ENCODE measurements around the gene RANBP3.

The RANBP3 gene

DNA sequence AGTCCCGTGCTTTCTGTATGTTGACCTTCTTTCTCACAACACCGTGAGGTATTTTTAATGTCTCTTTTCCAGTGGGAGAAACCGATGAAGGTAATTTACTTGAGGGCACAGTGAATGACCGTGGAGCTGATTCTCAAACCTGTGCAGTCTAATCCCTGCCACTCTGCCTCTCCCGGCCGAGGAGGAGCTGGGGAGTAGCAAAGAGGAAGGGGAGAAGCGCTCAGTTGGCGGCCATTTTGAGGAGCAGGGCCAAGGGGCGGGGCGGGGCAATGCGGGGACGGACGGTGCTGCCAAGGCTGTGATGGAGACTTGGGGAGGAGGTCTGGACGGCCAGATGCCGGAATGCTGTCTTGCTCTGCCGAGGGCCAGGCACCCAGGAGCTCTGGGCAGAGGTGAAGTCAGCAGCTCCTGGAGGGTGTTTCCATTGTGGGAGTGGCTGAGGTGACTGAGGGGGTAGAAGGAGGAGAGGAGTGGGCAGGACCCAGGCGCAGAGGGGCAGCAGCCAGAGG, 12.4 kb upstream of the RANBP3 start (continued):
- TF ChIP-seq GLIS3 (CRISPR knock-in tag; IDR thresholded peaks at IDR 0.05), result no peak

DNA sequence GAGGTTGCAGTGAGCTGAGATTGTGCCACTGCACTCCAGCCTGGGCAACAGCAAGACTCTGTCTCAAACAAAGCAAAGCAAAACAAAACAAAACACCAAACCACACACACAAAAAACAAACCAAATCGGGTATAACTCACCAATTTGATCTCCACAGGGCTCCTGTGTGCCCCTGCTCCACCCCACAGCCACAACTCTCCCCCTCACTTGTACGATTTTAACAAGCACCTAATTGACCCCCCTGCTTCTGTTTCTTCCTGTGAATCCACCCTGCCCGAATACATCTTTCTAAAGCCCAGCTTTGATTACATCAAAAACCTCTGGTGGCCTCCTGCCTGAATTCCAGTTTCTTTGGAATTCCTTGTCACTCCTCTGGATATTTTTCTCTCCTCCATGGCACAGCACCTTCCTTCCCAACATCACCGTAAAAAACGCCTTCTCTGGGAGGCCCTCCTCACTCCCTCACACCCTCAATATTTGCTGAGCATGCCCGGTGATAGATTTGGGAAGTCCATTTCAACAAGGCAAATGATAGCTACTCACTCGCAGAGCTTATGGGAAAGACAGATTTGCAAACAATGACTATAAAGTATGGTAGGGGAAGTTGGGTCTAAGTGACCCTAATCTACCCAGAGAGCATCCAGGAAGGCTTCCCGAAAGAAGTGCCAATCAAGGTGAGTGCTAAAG, 11.6 kb upstream of the RANBP3 start:
- no peak for TF ChIP-seq ZFP3 (CRISPR knock-in tag; IDR thresholded peaks at IDR 0.05)
- TF ChIP-seq ESRRG (CRISPR knock-in tag; IDR thresholded peaks at IDR 0.05), result no peak
- no peak for TF ChIP-seq CSDC2 (CRISPR knock-in tag; IDR thresholded peaks at IDR 0.05)
- TF ChIP-seq ZNF8 (CRISPR knock-in tag; IDR thresholded peaks at IDR 0.05), result no peak
- TF ChIP-seq PPARA (CRISPR knock-in tag; IDR thresholded peaks at IDR 0.05; ENCODE audit: borderline replicate concordance), result no peak
- no peak for ATAC-seq

DNA sequence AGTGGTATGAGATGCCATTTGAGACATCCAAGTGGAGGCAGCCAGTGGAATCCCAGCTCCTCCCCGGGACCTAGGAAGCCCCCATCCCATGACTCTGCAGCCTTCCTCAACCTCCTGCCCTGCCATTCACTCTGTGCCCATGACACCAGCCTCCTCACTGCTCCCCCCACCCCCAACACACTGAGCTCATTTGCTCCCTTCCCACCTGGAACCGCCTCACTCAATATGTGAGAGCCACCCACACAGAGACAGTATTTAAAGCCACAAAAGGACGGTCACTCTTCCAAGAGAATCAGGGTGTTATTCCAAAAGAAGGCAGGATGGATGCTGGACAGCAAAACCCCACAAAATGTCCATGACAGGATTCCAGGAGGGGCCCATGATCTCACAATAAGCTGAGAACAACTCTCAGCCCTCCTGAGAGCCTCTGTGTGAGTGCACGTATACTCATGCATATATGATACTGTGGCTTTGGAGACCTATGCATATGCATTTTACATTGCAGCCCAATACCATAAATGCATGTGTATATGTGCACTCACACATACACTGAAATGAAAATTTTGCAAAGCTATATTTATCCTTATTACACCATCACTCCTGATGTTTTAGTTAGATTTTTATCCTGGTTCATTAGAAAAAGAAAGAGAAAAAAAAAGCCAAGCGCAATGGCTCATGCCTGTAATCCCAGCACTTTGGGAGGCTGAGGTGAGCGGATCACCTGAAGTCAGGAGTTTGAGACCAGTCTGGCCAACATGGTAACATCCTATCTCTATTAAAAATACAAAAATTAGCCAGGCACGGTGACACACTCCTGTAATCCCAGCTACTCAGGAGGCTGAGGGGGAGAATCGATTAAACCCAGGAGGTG, 10.8 kb upstream of the RANBP3 start:
- TF ChIP-seq ESRRG (CRISPR knock-in tag; IDR thresholded peaks at IDR 0.05), result no peak
- no peak for TF ChIP-seq OSR1 (CRISPR knock-in tag; IDR thresholded peaks at IDR 0.05)
- TF ChIP-seq, protein P1, sequence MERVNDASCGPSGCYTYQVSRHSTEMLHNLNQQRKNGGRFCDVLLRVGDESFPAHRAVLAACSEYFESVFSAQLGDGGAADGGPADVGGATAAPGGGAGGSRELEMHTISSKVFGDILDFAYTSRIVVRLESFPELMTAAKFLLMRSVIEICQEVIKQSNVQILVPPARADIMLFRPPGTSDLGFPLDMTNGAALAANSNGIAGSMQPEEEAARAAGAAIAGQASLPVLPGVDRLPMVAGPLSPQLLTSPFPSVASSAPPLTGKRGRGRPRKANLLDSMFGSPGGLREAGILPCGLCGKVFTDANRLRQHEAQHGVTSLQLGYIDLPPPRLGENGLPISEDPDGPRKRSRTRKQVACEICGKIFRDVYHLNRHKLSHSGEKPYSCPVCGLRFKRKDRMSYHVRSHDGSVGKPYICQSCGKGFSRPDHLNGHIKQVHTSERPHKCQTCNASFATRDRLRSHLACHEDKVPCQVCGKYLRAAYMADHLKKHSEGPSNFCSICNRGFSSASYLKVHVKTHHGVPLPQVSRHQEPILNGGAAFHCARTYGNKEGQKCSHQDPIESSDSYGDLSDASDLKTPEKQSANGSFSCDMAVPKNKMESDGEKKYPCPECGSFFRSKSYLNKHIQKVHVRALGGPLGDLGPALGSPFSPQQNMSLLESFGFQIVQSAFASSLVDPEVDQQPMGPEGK (CRISPR knock-in tag; IDR thresholded peaks at IDR 0.05; ENCODE audit: borderline replicate concordance), result no peak
- TF ChIP-seq TOX (CRISPR knock-in tag; IDR thresholded peaks at IDR 0.05; ENCODE audit: borderline replicate concordance), result no peak
- TF ChIP-seq PPARA (CRISPR knock-in tag; IDR thresholded peaks at IDR 0.05; ENCODE audit: borderline replicate concordance), result no peak
- TF ChIP-seq, protein P2, sequence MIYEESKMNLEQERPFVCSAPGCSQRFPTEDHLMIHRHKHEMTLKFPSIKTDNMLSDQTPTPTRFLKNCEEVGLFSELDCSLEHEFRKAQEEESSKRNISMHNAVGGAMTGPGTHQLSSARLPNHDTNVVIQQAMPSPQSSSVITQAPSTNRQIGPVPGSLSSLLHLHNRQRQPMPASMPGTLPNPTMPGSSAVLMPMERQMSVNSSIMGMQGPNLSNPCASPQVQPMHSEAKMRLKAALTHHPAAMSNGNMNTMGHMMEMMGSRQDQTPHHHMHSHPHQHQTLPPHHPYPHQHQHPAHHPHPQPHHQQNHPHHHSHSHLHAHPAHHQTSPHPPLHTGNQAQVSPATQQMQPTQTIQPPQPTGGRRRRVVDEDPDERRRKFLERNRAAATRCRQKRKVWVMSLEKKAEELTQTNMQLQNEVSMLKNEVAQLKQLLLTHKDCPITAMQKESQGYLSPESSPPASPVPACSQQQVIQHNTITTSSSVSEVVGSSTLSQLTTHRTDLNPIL (CRISPR knock-in tag; IDR thresholded peaks at IDR 0.05; ENCODE audit: low read depth), result no peak
- TF ChIP-seq, protein P3, sequence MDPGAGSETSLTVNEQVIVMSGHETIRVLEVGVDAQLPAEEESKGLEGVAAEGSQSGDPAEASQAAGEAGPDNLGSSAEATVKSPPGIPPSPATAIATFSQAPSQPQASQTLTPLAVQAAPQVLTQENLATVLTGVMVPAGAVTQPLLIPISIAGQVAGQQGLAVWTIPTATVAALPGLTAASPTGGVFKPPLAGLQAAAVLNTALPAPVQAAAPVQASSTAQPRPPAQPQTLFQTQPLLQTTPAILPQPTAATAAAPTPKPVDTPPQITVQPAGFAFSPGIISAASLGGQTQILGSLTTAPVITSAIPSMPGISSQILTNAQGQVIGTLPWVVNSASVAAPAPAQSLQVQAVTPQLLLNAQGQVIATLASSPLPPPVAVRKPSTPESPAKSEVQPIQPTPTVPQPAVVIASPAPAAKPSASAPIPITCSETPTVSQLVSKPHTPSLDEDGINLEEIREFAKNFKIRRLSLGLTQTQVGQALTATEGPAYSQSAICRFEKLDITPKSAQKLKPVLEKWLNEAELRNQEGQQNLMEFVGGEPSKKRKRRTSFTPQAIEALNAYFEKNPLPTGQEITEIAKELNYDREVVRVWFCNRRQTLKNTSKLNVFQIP (CRISPR knock-in tag; IDR thresholded peaks at IDR 0.05; ENCODE audit: borderline replicate concordance, low read depth), result no peak
- TF ChIP-seq ISL1 (CRISPR knock-in tag; IDR thresholded peaks at IDR 0.05), result no peak
- TF ChIP-seq, protein P4, sequence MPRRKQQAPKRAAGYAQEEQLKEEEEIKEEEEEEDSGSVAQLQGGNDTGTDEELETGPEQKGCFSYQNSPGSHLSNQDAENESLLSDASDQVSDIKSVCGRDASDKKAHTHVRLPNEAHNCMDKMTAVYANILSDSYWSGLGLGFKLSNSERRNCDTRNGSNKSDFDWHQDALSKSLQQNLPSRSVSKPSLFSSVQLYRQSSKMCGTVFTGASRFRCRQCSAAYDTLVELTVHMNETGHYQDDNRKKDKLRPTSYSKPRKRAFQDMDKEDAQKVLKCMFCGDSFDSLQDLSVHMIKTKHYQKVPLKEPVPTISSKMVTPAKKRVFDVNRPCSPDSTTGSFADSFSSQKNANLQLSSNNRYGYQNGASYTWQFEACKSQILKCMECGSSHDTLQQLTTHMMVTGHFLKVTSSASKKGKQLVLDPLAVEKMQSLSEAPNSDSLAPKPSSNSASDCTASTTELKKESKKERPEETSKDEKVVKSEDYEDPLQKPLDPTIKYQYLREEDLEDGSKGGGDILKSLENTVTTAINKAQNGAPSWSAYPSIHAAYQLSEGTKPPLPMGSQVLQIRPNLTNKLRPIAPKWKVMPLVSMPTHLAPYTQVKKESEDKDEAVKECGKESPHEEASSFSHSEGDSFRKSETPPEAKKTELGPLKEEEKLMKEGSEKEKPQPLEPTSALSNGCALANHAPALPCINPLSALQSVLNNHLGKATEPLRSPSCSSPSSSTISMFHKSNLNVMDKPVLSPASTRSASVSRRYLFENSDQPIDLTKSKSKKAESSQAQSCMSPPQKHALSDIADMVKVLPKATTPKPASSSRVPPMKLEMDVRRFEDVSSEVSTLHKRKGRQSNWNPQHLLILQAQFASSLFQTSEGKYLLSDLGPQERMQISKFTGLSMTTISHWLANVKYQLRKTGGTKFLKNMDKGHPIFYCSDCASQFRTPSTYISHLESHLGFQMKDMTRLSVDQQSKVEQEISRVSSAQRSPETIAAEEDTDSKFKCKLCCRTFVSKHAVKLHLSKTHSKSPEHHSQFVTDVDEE (CRISPR knock-in tag; IDR thresholded peaks at IDR 0.05), result no peak
- no peak for TF ChIP-seq ZNF70 (CRISPR knock-in tag; IDR thresholded peaks at IDR 0.05)
- TF ChIP-seq ZFP30 (CRISPR knock-in tag; IDR thresholded peaks at IDR 0.05), result no peak
- TF ChIP-seq ARNTL (CRISPR knock-in tag; IDR thresholded peaks at IDR 0.05; ENCODE audit: borderline replicate concordance, low read depth), result no peak
- TF ChIP-seq GLIS3 (CRISPR knock-in tag; IDR thresholded peaks at IDR 0.05), result no peak
- TF ChIP-seq, protein P5, sequence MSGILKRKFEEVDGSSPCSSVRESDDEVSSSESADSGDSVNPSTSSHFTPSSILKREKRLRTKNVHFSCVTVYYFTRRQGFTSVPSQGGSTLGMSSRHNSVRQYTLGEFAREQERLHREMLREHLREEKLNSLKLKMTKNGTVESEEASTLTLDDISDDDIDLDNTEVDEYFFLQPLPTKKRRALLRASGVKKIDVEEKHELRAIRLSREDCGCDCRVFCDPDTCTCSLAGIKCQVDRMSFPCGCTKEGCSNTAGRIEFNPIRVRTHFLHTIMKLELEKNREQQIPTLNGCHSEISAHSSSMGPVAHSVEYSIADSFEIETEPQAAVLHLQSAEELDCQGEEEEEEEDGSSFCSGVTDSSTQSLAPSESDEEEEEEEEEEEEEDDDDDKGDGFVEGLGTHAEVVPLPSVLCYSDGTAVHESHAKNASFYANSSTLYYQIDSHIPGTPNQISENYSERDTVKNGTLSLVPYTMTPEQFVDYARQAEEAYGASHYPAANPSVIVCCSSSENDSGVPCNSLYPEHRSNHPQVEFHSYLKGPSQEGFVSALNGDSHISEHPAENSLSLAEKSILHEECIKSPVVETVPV (CRISPR knock-in tag; IDR thresholded peaks at IDR 0.05), result no peak
- no peak for TF ChIP-seq ZFP3 (CRISPR knock-in tag; IDR thresholded peaks at IDR 0.05)
- TF ChIP-seq SNAI2 (CRISPR knock-in tag; IDR thresholded peaks at IDR 0.05), result no peak
- ATAC-seq, result 0 out of 3 replicates have a peak, but pooled peaks have one; percentile 25

Data from SK-N-SH treated with all-trans-retinoic acid at 6 μM for 48 hours (cell line).